Choroid plexus epithelial cell (primary cell): ENCODE results near the gene KCNK1.

Experiments
- DNase-seq: peaks from one replicate; pipeline ENCODE4 v3.0.0-alpha.2; 2010; ENCODE audit warnings: low read depth
- H3K4me3 ChIP-seq: 2 replicates; pipeline ENCODE4 v1.5.1; 2011; ENCODE audit warnings: low read depth, mild to moderate bottlenecking, control low read depth, low read length, moderate library complexity
- TF ChIP-seq, protein P1 (sequence below): conservative IDR thresholded peaks from 2 replicates; pipeline ENCODE4 v1.5.1; 2011; ENCODE audit warnings: low read depth, mild to moderate bottlenecking, control low read depth, inconsistent platforms, low read length, moderate library complexity

Gene KCNK1

DNA sequence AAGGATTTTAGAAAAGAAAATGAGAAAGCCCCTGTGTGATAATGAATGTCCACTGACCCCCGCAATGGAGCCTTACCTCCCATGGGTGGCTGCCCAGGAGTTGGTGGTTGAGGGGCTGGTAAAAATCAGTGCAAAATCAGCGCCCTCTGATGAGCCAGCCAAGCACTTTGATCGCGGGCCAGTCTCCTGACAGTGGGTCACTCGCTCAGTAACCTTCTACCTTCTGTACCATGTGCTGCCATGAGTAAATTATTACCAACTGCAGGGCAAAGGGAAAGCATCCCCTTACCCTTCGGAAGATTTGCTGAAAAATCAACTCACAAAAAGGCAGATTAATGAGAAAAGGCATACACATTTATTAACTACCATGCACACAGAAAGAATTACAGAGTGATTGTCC is 58.8 kb downstream of the KCNK1 start:
- no peak overlapping the region for H3K4me3 ChIP-seq
- no peak for DNase-seq
- TF ChIP-seq, protein P1, sequence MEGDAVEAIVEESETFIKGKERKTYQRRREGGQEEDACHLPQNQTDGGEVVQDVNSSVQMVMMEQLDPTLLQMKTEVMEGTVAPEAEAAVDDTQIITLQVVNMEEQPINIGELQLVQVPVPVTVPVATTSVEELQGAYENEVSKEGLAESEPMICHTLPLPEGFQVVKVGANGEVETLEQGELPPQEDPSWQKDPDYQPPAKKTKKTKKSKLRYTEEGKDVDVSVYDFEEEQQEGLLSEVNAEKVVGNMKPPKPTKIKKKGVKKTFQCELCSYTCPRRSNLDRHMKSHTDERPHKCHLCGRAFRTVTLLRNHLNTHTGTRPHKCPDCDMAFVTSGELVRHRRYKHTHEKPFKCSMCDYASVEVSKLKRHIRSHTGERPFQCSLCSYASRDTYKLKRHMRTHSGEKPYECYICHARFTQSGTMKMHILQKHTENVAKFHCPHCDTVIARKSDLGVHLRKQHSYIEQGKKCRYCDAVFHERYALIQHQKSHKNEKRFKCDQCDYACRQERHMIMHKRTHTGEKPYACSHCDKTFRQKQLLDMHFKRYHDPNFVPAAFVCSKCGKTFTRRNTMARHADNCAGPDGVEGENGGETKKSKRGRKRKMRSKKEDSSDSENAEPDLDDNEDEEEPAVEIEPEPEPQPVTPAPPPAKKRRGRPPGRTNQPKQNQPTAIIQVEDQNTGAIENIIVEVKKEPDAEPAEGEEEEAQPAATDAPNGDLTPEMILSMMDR = no peak

DNA sequence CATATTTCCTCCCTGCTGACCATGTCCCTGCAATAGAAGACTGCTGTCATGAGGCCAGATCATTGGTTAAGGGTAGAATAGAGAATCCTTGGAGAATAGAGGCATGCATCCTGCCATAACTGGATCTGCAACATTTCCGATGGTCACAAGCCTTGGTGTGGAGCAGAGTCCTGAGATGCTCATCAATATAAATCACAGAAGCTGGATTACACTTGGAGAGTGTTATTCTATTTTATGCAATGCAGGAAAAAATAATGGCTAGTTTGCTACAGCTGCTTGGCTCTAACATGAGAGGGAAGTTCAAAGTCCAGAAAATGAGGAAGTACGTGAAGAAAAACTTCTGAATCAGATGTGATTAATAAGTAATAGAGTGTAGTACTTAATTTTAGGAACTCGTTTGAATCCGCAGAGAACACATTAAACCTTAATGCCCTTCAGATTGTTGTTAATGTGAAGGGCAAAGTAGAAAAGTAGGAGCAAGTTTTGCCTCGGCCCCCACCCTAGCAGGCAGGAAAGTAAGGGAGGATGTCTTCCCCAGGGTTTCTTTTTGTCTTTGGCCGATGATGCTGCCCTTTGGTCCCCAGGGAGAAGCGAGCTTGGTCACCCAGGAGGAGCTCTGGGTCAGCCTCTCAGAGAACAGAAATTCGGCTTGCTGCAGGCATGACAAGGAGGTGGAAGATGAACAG is 59.5 kb downstream of the KCNK1 start:
- DNase-seq = no peak
- no peak overlapping the region for H3K4me3 ChIP-seq
- TF ChIP-seq, protein P1 = no peak

DNA sequence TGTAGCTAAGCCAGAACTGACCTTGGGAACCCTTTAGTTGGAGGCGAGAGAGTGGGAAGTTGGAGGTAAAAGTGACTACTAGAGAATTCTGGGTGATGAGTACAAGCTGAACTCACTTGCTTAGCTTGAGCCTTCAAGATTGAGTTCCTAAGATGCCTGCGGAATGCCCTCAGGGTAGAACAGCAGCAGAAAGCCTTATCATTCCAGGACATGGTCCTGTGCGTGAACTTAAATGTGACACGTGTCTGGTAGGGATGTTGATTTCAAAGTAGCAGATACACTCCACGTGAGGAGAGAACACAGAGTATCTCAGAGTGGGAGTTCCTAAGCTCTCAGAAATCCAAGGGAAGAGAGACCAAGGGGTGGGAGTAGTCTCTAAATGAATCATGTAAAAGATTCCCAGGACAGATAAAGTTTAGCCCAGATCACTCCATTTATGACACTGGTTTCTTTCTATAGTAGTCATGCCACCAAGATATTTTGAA is 60.1 kb downstream of the KCNK1 start:
- DNase-seq = no peak
- TF ChIP-seq, protein P1 = no peak
- H3K4me3 ChIP-seq = no peak overlapping the region

GRCh38 chr1:233675446-233675845 is 61.5 kb downstream of the KCNK1 start:
- no peak for DNase-seq
- TF ChIP-seq, protein P1 = no peak
- H3K4me3 ChIP-seq = no peak overlapping the region

DNA sequence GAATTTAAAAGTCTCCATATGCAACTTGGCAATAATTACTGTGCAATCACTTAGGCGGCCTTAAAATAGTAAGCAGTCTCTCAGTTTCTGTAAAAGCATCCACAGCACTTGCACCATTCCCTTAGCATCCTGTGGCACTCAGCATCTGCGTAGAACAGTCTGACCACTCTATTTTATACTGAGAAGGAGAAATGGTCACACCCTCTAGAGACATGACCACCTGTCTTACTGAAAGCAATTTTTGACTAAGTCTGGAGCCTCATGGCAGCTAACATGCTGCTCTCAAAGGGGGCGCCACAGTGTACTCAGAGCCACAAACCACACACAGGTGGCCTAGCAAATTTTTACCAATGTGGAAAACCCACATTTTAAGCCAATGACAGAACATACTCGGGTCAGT is 62.0 kb downstream of the KCNK1 start:
- no peak for DNase-seq
- TF ChIP-seq, protein P1 = no peak
- H3K4me3 ChIP-seq = no peak overlapping the region

DNA sequence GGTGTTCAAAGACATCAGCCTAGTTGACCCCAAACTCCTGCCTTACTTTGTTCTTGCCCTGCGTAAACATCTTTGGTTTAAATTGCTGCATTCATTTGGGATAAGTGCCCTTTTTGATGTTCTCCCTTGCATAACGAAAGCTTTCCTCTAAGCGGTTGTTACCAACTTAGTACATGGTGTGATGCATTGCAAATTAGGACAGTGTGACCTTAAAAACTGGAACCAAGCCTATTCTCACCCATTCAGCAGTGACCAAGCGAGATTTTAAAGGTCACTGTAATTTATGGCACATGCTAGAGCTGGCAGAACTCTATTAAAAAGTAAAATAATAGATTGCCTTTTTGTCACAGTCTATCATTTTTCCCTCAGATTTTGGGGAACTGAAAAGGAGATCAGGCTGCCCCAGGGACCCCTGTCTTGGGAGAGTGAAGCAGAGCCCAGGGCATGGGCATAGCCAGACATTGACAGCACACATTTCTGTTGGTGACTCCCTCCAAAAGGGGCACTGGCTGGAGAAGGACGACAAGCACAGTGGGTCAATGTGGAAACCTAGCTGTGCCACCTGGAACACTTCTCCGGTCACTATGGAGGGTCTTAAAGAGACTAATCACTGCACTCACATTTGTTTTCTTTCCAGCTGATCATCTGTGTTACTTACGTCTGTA is 63.9 kb downstream of the KCNK1 start:
- H3K4me3 ChIP-seq = no peak overlapping the region
- no peak for DNase-seq
- TF ChIP-seq, protein P1 = no peak

DNA sequence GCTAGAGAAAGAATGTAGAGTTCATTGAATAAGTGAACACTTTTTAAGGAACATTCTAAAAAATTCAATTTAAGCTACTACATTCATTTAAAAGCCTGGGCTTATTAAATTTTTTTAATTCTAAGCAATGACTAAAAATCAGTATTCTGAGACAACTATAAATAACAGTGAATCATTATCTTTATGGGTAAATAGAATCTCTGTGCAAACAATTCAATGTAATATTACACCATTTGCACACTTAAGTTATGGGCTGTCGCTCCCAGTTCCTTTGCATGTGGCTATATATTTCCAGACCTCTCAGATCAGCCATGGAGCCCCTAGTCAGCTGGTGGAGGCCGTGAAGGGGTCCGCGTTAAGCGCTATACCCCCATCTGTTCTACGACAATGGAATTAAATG is 65.1 kb downstream of the KCNK1 start:
- no peak overlapping the region for H3K4me3 ChIP-seq
- no peak for DNase-seq
- TF ChIP-seq, protein P1 = no peak
